Mammary epithelial cell (primary cell): ENCODE data around the gene CEP112.

Source experiments
- CTCF ChIP-seq, 2 donors: IDR thresholded peaks in 1 of 2; conservative IDR thresholded peaks in 1 of 2; 2 replicates each; pipeline ENCODE4 v1.5.1; 2011 to 2012; ENCODE audit warnings: inconsistent platforms in 2 of 2, low read length in 2 of 2, mild to moderate bottlenecking in 2 of 2, control low read depth in 1 of 2, low read depth in 1 of 2; ENCODE audit not compliant: insufficient read depth in 1 of 2; ENCODE audit errors: extremely low read depth in 1 of 2
- EZH2 ChIP-seq: IDR thresholded peaks from 2 replicates; pipeline ENCODE4 v1.6.1; 2012; ENCODE audit warnings: low read length, inconsistent platforms, borderline replicate concordance

- TF ChIP-seq EZH2: no peak
- no peak for TF ChIP-seq CTCF (conservative IDR thresholded peaks at IDR 0.05 in 1 of 2, IDR thresholded peaks at IDR 0.05 in 1 of 2; ENCODE audit: extremely low read depth in 1 of 2, insufficient read depth in 1 of 2, low read depth in 1 of 2, low read length in 2 of 2)
These were observed 266.2 kb downstream of the CEP112 start for GRCh38 chr17:65925606-65926307.
